Caki2 (cell line): ENCODE measurements around the gene S1PR3. TPM values are rescaled to one million over a fixed set of nuclear protein-coding genes. Genes with fewer than 3 reads are reported as not detected.

Experiments
- DNase-seq: peaks from one replicate; pipeline ENCODE4 v3.0.0-alpha.2; 2015; ENCODE audit warnings: low read depth
- in situ Hi-C: cut with HindIII; loops from 2 replicates; pipeline ENCODE4 v1.10.0; 2016; ENCODE audit warnings: low sequenced_read_pairs, low pct_unique_long_range_greater_than_20kb, mixed read lengths
- total RNA-seq: library from RNA; depleted of rRNA; stranded (reverse); fragments of >200 nt; shearing (Covaris generic); gene quantifications from 2 replicates; pipeline ENCODE4 v1.2.3, GENCODE V29; 2014; ENCODE audit warnings: low replicate concordance

Gene S1PR3
- total RNA-seq, 1 experiment from 2014 or later = 15.2 TPM

DNA sequence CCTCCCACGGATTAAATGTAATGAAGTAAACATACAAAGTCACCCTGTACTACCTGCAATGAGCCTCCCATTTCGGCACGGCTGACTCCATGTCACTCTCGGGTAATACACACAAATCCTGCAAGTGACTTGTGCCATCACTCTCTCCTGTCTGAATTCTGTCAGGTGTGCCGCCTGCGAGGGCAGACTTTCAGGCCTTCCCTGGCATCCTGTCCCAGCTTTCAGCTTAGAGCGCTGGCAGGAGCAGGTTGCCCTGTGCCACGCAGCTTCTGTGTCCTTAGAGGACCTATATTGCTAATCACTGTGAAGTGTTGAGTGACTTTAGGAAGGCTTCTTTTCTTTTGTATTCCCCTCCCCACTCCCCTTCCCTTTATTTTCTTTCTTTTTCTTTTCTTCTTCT, 25.8 kb upstream of the S1PR3 start:
- no peak for DNase-seq
- in situ Hi-C loops = no loop called here

DNA sequence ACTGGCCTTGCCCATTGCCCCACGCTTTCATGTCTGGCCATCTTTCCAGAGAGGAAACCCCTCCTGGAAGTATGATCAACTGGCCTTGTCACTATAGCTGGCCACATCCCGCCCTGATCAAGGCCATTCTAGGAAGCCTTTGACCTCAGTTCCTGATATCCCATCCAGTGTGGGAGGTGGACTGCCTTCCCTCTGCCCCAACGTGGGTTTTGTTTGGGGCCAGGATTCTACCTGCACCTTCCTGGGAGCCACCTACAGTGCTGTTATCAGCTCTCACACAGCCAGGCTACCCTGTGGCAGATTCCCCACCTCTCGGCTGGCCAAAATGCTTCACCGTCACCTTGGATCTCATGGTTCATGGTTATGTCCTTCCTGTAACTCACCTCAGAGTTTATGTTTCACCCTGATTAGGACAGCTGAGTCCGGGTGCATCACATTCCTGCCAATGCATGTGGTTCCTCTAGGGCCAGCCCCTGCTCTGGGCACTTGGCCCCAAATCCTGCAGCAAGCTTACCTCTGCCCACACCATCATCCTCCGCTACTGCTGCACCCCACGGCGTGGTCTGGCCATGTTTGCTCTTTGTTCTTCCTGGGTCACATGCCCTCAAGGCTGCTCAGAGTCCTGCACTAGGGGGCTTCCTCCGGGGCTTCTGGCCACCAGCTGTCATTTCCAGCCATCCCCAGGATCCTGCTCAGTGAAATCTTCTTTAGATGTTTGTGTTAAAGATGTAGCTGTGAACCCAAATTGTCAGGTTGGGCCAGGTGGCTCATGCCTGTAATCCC, 24.2 kb upstream of the S1PR3 start:
- in situ Hi-C loops = no loop called here
- DNase-seq = no peak

DNA sequence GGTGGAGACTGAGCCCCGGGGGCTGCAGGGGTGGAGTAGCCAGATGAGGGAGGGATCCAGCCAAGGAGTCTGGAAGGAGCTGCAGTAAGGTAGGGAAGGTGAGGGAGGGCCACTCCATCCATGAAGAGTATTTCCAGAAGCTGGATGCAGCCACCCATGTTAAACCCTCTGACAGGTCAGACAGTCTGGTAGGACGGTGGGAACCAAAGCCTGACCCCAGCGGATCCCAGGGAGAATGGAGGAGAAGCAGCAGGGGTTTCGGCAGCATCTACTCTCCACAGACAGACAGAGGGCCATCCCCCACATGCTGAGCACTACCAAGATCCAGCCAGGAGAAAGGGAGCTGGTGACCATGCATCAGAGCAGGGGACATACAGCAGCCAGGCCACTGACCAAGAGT, 22.5 kb upstream of the S1PR3 start:
- in situ Hi-C loops = no loop called here

DNA sequence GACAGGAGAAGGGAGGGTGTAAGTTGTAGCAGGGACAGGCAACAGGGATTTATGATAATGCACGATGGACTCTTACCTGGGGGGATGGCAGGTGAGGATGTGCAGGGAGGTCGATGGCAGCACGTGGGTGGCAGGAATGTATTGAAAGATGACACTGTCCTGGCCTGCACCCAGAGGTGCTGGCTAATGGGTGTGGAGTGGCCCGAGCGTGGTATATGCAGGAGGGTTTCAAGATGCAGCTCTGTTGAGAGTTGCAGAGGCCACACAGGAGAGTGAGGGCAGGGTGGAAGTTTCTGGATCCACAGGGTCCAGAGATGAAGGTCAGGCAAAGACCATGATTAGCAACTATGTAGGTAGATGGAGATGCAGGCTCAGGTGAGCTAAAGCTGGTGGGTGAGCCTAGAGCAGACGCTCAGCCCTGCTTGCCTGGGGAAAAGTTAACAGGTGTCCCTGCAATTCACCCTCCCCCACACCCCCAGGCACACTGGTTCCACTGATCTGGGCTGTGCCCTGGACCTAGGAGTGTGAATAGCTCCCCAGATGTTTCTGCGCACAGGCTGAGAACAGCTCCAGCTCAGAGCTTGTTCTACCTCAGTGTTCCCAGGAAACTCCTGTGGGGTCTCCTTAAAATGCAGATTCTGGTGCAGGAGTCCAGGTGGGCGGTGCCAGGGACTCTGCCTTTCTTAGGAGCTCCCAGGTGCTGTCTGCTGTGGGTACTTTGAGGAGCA, 21.5 kb upstream of the S1PR3 start:
- no peak for DNase-seq
- in situ Hi-C loops = no loop called here

More for the DNA sequence above, 22.5 kb upstream of the S1PR3 start:
- no peak for DNase-seq

DNA sequence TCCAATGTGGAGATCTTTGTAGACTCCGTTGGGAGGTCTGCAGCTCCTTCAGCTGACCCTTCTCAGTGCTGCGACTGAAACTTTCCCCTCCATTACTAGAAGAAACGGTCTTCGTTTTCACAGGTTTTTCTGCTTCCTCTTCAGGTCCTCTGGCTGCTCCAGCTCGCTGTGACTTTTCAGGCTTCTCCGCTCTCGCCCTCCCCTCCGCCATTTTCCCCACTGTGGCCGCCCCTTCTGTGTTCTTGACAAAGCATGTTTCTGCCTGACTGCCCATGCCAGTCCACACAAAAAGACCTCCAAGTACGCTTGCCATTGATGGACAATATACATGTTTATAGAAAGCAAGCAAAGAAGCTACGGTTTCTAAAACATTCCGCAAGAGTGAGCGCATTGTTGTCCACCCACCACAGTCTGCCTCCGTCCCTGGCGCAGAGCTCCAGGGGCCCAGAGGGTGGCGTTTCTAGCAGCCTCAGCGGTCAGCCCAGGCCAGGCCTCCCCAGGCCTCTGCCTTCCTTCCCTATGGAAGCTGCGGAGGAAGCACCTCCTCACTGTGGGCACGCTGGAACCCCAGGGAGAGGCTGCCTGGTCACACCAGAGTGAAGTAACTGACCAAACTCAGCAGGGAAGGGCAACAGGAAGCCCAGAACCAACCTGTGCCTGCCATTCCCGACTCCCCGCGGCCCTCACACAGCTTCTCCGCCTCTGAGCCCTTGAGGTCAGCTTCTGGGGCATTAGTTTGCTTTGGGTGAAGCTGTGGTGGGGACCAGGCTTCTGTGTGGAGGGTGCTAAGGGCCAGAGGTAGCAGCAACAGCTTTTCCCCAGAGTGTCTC, 19.9 kb upstream of the S1PR3 start:
- DNase-seq = no peak
- in situ Hi-C loops = no loop called here

DNA sequence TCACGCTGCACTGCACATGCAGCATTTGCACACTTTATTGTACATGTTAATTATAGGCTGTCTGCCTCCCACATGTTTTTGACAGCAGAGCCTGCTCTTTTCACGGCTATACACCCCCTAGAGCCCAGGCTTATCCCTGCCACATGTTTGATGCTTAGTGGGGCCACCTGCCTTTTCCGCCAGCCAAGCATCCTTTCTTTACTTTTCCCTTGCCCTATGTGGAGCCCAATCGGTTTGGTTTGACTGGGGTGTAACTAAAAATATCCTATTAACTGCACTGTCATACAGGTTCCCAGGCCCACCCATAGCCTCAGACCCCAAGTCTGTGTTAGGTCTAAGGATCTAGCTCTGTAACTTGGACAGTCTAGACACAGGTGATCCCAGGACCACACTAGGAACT, 18.9 kb upstream of the S1PR3 start:
- in situ Hi-C loops = no loop called here
- no peak for DNase-seq

DNA sequence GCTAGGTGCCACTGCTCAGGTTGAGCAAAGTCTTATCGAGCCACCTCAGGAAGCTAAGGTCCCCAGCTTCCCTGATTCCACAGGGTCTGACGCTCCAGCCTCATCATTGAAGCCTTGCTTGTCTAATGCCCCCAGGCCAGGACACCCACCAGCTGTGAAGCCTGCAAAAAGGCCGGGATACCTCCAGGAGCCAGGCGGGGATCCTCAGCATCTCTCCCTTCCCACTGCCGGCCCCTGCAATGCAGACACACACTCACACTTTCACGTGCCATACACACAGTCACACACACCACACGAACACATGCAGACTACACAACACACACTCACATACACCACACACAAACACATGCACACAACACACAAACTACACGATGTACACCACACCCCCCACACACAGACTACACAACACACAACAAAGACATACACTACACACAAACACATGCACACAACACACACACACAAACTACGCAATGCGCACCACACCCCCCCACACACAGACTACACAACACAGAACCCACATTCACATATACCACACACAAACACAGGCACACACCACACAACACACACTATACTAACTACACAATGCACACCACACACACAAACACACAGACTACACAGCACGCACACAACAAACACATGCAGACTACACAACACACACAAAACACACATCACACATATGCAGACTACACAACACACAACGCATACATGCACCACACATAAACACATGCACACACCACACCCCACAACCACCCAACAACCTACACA, 17.8 kb upstream of the S1PR3 start:
- in situ Hi-C loops = no loop called here
- no peak for DNase-seq

DNA sequence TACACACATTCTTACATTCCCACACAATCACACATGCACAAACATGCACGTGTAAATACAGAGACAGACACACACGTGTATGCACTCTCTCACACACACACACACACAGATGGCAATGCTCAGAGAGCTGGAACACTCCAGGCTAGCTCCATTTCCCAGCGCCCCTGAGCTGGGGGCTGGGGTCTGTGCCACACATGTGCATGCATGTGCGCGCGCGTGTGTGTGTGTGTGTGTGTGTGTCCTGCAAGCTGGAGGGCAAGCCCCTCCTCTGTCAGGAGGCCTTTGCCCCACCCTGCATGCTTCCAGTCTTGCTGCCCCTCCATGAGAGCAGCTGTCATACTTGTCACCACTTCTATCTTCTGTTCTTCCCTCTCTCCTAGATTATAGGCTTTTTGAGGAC, 16.6 kb upstream of the S1PR3 start:
- in situ Hi-C loops = no loop called here
- no peak for DNase-seq

DNA sequence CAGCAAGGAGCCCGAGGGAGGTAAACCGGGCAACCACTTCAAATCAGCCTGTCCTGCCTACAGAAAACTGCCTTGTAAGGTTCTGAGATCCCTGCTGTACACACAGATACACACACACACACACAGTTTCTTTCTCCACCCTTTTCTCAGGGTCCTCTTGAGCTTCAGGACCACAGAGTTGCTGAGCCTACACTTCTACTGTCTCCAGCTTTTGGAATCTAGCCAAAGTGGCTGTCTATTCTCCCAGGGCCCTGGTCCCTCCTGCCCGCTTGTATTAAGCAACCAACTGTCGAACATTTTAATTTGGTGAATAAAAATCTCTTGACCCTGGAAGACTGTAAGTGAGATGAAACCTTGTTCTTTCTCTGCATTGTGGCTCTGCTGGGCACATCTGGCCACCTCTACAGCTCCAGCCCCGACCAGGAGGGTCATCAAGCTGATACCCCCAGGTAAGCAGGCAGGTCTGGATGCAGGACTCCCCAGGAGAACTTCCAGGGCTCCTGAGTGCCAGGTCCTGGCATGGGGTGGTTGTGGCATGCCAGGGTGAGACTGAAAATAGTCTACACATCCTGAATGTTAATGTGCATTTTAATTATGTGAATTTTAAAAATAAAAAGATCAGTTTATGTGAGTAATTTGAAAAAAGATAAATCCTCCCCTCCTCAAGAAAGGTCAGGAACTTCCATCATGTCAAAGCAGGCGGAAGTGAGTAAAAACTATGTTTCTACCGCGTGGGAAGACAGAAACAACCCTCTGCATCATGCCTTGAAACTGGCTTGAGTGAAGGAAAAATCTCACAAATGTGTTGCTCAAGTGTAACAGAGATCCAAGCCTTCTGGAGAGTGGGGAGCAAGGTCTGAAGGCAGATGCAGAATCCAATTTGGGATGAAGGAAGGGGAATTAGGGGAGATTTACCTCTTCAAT, 15.0 kb upstream of the S1PR3 start:
- in situ Hi-C loops = no loop called here

DNA sequence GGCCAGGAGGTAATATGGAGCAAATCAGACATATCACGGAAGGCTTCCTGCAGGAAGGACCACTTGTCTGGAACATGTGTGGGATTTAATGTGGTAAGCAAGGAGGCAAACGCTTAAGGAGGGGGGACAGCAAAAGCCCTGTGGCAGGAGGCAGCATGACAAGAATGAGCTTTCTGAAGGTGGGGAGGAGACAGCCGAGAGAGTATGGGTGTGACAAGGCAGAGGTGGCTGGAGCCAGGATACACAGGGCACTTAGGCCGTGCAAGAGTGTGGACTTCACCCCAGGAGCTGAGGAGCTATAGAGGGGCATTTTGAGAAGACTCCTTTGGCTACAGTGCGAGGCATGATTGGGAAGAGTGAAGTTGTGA, 14.4 kb upstream of the S1PR3 start:
- in situ Hi-C loops = no loop called here
- DNase-seq = no peak

More for the DNA sequence above, 15.0 kb upstream of the S1PR3 start:
- no peak for DNase-seq

DNA sequence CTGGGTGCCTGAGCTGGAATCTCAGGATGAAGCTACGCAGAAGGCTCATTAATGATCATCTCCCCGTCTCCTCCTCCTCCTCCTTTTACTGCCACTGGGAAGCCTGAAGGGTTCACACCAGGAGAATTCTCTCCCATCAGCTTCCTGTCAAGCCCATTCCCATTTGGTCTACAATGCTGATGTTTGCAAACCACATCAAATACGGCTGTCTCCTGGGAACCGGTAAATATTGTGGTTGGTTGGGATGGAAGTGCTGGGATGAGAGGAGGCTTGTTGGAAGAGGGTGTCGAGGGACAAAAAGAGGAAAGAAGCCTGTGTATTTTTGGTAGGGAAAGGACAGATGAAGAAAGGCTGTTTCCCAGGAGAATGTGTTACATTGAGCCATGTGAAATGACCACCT, 13.2 kb upstream of the S1PR3 start:
- in situ Hi-C loops = no loop called here
- no peak for DNase-seq

DNA sequence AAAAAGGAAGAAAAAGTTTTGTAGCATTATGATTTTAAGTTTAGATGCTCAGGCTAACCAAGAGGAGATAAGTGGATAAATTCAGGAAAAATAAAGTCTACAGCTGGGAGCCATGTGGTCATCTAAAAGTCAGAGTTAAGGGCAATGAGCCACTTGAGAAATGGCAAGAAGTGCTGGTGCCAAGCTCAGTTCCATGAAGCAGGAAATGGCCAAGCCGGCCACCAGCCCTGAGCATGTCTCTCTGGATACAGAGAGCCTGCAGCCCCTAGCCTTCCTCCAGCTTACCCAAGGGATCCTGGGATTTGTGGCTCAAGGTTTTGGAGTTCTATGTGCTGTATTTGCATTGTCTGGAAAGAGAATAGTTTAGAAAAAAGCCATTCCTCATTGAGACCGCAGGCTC, 12.2 kb upstream of the S1PR3 start:
- in situ Hi-C loops = no loop called here
- no peak for DNase-seq

DNA sequence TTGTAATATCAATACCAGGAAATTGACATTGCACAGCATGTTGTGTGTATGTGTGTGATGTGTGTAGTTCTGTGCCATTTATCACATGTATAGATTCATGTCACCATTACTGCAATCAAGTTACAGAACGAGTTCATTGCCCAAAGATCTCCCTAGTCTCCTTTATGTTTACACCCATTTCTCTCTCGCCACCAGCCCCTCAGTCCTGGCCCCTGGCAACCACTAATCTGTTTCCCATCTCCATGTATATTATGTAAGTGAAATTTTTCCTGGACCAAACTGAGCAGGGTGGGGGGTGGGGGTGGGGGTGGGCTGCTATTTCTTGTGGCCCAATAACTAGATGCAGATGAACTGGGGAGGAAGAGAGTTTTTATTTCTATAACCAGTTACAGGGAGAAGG, 11.5 kb upstream of the S1PR3 start:
- no peak for DNase-seq
- in situ Hi-C loops = no loop called here

DNA sequence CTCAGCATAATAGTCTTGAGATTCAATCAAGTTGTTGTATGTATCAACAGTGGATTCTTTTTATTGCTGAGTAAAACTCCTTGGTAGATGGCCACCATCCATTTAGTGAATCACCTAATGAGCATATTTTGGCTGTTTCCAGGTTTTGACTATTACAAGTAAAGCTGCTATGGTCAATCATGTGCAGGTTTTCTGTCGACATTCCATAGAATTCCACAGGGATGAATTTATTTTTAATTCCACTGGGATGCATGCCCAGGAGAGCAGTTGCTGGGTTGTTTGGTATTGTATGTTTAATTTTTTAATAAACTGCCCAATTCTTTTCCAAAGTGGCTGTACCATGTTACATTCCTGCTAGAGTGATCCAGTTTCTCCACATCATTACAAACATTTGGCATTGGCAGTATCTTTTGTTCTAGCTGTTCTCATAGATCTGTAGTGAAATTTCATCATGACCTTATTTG, 10.5 kb upstream of the S1PR3 start:
- in situ Hi-C loops = no loop called here
- no peak for DNase-seq

DNA sequence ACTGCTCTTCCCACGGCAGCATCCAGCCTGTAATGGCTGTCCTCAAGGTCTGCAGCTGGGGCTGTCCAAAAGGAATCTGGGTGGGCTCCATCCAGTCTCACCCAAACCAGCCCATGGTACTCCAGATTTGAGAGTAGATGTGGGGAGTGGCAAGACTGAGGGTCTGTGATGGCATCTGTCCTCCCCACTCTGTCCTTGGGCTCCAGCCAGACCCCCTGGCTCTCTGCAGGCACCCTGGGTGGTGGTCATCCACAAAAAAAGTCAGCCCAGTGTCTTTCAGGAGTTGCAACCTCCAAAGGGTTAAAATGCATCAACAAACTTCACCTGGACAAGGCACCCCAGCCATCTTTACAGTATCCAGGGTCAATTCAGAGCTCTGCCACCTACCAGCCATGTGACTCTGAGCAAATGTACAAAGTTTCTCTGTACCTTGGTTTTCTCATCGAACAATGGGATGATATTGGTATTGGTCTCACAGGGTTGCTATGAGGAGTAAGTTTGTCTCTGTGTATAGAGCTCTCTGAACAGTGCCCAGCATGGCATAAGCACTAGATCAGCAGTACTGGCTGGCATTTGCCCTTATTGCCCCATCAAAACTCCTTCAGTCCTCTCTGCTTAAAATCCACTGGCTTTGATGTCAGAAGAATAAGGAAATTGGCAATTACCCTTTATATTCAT, 7.3 kb upstream of the S1PR3 start:
- DNase-seq = no peak
- in situ Hi-C loops = no loop called here

DNA sequence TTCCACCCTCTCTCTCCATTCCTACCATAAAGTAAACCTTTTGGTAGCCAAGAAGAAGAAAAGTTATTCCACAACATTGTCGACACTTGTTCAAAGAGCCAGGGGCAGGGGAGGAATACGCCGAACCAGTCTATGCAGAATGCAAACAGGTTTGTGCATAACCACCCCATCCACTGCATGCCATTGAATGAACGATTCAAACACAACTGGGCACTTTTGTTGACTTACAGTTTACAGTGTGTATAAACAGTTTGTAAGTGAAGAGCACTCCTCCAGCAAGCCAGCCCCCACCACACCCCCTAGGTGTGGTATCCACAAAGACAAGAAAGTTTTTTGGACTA, 6.8 kb upstream of the S1PR3 start:
- DNase-seq = no peak
- in situ Hi-C loops = no loop called here

DNA sequence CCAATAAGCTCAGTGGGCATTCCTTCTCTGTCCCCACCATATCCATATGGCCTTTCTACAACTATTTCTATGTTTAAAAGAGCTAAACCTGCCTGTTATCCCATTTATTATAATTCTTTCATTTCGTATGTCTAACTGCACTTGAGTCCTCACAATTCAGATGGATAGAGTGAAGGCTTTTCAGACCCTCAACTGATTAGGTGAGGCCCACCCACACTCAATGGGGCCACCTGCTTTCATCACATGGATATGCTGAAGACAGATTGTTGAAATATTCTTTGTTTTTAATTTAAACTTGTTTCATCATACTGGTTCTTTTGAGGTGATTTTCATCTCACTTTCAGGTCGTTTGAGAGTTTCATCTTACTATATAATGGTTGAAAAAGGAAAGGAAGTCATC, 5.7 kb upstream of the S1PR3 start:
- in situ Hi-C loops = no loop called here
- no peak for DNase-seq
